MM.1S (cell line): ENCODE measurements around the gene UGT1A7.

Experiments used
- DNase-seq: peaks from one replicate; pipeline ENCODE4 v3.0.0-alpha.2; 2015
- H2AFZ ChIP-seq: fragments of 300-600 bp; sonication (generic); 2 replicates; pipeline ENCODE4 v1.6.0; 2016; ENCODE audit warnings: antibody characterized with exemption, low read length
- H3F3A ChIP-seq: fragments of 300-600 bp; sonication (generic); 2 replicates; pipeline ENCODE4 v1.6.1; 2016; ENCODE audit warnings: mild to moderate bottlenecking, antibody characterized with exemption, low read length, moderate library complexity, mixed read lengths; ENCODE audit not compliant: insufficient read depth
- H3K27ac ChIP-seq: fragments of 300-600 bp; sonication (generic); 2 replicates; pipeline ENCODE4 v1.5.1; 2016; ENCODE audit warnings: mild to moderate bottlenecking, low read length
- H3K27me3 ChIP-seq: fragments of 300-600 bp; sonication (generic); replicated peaks from 2 replicates; pipeline ENCODE4 v1.6.0; 2016; ENCODE audit warnings: low read length; ENCODE audit not compliant: insufficient read depth
- H3K36me3 ChIP-seq: fragments of 300-600 bp; sonication (generic); replicated peaks from 2 replicates; pipeline ENCODE4 v1.6.1; 2016; ENCODE audit warnings: mild to moderate bottlenecking, low read length, mixed read lengths; ENCODE audit not compliant: insufficient read depth
- H3K4me1 ChIP-seq: fragments of 300-600 bp; sonication (generic); 2 replicates; pipeline ENCODE4 v1.6.1; 2016; ENCODE audit warnings: low read length, mixed read lengths
- H3K4me2 ChIP-seq: fragments of 300-600 bp; sonication (generic); 2 replicates; pipeline ENCODE4 v1.6.0; 2016; ENCODE audit warnings: low read depth, low read length
- H3K4me3 ChIP-seq: fragments of 300-600 bp; sonication (generic); 2 replicates; pipeline ENCODE4 v1.5.1; 2016; ENCODE audit warnings: low read length, mixed read lengths
- H3K79me2 ChIP-seq: fragments of 300-600 bp; sonication (generic); 2 replicates; pipeline ENCODE4 v1.6.1; 2016; ENCODE audit warnings: mixed run types, low read length, mixed read lengths
- H3K9ac ChIP-seq: fragments of 300-600 bp; sonication (generic); 2 replicates; pipeline ENCODE4 v1.6.1; 2016; ENCODE audit warnings: low read length, mixed read lengths
- H3K9me2 ChIP-seq: fragments of 300-600 bp; sonication (generic); replicated peaks from 2 replicates; pipeline ENCODE4 v1.6.1; 2016; ENCODE audit warnings: mild to moderate bottlenecking, low read length, mixed read lengths; ENCODE audit not compliant: insufficient read depth
- H3K9me3 ChIP-seq: fragments of 300-600 bp; sonication (generic); replicated peaks from 2 replicates; pipeline ENCODE4 v1.6.1; 2016; ENCODE audit warnings: mild to moderate bottlenecking, low read length, mixed read lengths; ENCODE audit not compliant: insufficient read depth
- H4K20me1 ChIP-seq: fragments of 300-600 bp; sonication (generic); 2 replicates; pipeline ENCODE4 v1.6.1; 2016; ENCODE audit warnings: mild to moderate bottlenecking, low read length, moderate library complexity, mixed read lengths; ENCODE audit not compliant: insufficient read depth
- EZH2 ChIP-seq: fragments of 300-600 bp; sonication (generic); optimal IDR thresholded peaks from 2 replicates; pipeline ENCODE3; 2017; ENCODE audit warnings: low read depth, mild to moderate bottlenecking, antibody characterized with exemption, low read length, mixed read lengths
- EZH2phosphoT487 ChIP-seq: fragments of 300-600 bp; sonication (generic); IDR thresholded peaks from 2 replicates; pipeline ENCODE4 v1.6.1; 2018; ENCODE audit warnings: antibody characterized with exemption, low read length
- TF ChIP-seq, protein P1 (sequence below): fragments of 300-600 bp; sonication (generic); IDR thresholded peaks from 2 replicates; pipeline ENCODE4 v1.5.1; 2016; ENCODE audit warnings: antibody characterized with exemption, low read length, mixed read lengths

UGT1A7 gene

DNA sequence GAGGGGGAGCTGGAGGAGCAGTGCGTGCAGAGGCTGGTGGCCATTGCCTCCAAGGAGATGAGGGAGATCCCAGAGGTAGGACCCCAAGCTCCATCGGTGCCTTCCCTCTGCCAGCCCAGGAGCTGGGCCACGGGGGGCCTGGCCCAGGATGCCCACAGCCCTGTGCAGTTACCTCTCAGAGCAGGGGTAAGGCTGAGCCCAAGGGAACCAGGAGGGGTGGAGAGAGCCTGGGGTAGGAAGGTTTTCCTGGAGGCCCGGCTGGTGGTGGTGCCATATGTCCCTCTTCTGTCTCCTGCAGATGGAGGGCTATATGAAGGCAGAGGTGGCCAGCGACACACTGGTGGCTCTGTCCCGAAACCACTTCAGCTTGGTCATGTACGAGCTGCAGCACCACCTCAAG is 107.9 kb downstream of the UGT1A7 start:
- Histone ChIP-seq H3K36me3 (no peaks in the 10 kb centered on the region), H2AFZ (no peak overlapping the region), H3K9me3 (no peaks in the 10 kb centered on the region), H3K4me1 (no peaks in the 10 kb centered on the region), H3F3A (no peaks in the 10 kb centered on the region), H4K20me1 (no peaks in the 10 kb centered on the region), H3K79me2 (no peaks in the 10 kb centered on the region), H3K27me3 (no peaks in the 10 kb centered on the region), H3K9ac (no peak overlapping the region), H3K4me3 (no peak overlapping the region), H3K4me2 (no peak overlapping the region), H3K27ac (no peak overlapping the region), H3K9me2 (no peaks in the 10 kb centered on the region)
- DNase-seq = no peak
- no peak for TF ChIP-seq EZH2phosphoT487
- TF ChIP-seq, protein P1, sequence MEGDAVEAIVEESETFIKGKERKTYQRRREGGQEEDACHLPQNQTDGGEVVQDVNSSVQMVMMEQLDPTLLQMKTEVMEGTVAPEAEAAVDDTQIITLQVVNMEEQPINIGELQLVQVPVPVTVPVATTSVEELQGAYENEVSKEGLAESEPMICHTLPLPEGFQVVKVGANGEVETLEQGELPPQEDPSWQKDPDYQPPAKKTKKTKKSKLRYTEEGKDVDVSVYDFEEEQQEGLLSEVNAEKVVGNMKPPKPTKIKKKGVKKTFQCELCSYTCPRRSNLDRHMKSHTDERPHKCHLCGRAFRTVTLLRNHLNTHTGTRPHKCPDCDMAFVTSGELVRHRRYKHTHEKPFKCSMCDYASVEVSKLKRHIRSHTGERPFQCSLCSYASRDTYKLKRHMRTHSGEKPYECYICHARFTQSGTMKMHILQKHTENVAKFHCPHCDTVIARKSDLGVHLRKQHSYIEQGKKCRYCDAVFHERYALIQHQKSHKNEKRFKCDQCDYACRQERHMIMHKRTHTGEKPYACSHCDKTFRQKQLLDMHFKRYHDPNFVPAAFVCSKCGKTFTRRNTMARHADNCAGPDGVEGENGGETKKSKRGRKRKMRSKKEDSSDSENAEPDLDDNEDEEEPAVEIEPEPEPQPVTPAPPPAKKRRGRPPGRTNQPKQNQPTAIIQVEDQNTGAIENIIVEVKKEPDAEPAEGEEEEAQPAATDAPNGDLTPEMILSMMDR = no peak
- no peak for TF ChIP-seq EZH2

DNA sequence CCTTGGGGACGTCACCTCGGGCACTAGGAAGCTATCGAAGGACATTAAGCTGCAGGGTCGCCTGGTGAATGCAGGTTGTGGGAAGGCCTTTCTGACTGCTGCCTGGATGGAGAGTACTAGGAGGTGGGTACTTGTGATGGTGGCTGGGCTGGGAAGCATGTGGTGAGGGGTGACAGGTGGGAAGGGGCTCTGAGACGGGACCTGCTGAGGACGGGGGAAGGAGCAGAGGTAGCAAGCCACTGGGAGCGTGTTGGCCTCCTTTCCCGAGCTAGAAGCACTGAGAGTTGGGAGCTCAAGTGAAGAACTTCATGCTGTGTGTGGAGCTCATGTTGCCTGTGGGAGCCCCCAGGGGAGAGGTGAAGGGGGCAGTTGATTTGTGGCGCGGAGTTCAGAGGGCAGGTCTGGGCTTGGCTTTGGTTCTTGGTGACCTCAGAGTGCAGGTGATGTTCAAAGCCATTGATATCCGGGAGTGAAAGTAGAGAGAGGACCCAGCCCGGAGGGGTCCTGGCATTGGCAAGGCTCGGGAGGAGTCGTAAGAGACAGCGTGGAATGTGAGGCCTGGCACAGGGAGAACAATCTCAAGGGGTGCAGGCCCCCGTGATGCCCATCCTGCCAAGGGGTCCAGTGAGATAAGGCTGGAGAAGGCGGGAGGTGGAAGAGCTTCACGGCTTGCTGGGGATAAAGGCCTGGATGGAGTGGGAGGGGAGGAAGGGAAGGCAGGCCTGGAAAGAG is 109.6 kb downstream of the UGT1A7 start:
- Histone ChIP-seq H3K9ac (no peak overlapping the region), H3K27ac (no peak overlapping the region), H3K79me2 (no peaks in the 10 kb centered on the region), H3F3A (no peaks in the 10 kb centered on the region), H3K9me2 (no peaks in the 10 kb centered on the region), H3K4me2 (no peak overlapping the region), H3K9me3 (no peaks in the 10 kb centered on the region), H3K27me3 (no peaks in the 10 kb centered on the region), H4K20me1 (no peaks in the 10 kb centered on the region), H2AFZ (no peak overlapping the region), H3K4me3 (no peak overlapping the region), H3K36me3 (no peaks in the 10 kb centered on the region), H3K4me1 (no peaks in the 10 kb centered on the region)
- no peak for DNase-seq
- no peak for TF ChIP-seq EZH2phosphoT487

DNA sequence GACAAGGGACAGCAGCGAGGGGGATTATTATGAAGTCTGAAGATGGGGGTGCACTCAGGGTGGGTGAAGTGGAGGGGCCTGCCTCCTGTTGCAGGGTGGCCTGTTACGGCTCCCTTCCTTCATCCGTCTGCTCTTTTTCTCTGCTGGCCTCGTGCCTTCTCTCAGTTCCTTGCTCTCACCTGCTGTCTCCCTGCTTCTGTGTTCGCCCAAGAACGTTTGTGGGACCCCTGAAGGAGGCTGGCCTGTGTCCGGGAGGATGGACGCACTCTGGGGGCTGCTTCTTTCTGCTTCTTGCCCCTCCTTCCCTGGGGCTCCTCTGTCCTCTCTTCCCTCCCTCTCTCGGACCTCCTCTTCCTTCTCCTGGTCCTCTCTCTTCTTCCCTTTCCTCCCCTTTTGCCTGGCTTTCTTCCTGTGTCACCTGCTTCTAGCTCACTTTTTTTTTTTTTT is 110.2 kb downstream of the UGT1A7 start:
- Histone ChIP-seq H3K27me3 (no peaks in the 10 kb centered on the region), H3K79me2 (no peaks in the 10 kb centered on the region), H3K9me2 (no peaks in the 10 kb centered on the region), H3K4me2 (no peak overlapping the region), H3K9ac (no peak overlapping the region), H3K9me3 (no peaks in the 10 kb centered on the region), H3K36me3 (no peaks in the 10 kb centered on the region), H3F3A (no peaks in the 10 kb centered on the region), H2AFZ (no peak overlapping the region), H4K20me1 (no peaks in the 10 kb centered on the region), H3K4me1 (no peaks in the 10 kb centered on the region), H3K4me3 (no peak overlapping the region), H3K27ac (no peak overlapping the region)
- no peak for DNase-seq
- TF ChIP-seq EZH2 (no peak), EZH2phosphoT487 (no peak)
- TF ChIP-seq, protein P1 = no peak

DNA sequence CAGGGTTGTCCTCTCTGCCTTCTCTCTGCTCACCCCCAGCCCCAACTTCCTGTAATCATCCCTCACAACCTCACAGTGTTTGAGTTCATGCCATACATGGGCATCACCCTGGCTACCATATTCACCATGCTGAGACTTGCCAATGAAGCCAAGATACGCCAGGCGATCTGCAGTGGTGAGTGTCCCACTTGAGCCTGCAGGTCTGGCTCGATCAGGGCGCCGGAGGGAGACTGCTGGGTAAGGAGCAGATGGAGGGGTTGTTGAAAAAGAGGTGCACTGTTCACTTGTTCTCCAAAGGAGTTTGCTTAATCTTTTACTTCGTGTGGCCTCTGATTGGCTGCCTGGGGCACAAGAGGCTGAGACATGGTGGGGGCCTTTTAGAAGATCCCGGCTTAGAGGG is 111.0 kb downstream of the UGT1A7 start:
- Histone ChIP-seq H3K4me2 (no peak overlapping the region), H3K9ac (no peak overlapping the region), H3K79me2 (no peaks in the 10 kb centered on the region), H4K20me1 (no peaks in the 10 kb centered on the region), H3K9me3 (no peaks in the 10 kb centered on the region), H3K4me3 (no peak overlapping the region), H3K36me3 (no peaks in the 10 kb centered on the region), H2AFZ (no peak overlapping the region), H3K27me3 (no peaks in the 10 kb centered on the region), H3K27ac (no peak overlapping the region), H3K9me2 (no peaks in the 10 kb centered on the region), H3K4me1 (no peaks in the 10 kb centered on the region), H3F3A (no peaks in the 10 kb centered on the region)
- no peak for DNase-seq
- TF ChIP-seq, protein P1 = no peak
- no peak for TF ChIP-seq EZH2phosphoT487
- TF ChIP-seq EZH2 = no peak
